Stimulated activated CD4-positive, alpha-beta T cell treated with anti-CD3 and anti-CD28 coated beads, Interleukin-15, amount 100 ng/mL, for 1 hour (primary cell): ENCODE measurements around the gene TBX2.

ENCODE experiments used
- DNase-seq, 2 donors: peaks; one replicate each; pipeline ENCODE4 v3.0.0-alpha.2; 2020; ENCODE audit warnings: low read depth in 1 of 2, low spot score in 1 of 2

Gene TBX2

DNA sequence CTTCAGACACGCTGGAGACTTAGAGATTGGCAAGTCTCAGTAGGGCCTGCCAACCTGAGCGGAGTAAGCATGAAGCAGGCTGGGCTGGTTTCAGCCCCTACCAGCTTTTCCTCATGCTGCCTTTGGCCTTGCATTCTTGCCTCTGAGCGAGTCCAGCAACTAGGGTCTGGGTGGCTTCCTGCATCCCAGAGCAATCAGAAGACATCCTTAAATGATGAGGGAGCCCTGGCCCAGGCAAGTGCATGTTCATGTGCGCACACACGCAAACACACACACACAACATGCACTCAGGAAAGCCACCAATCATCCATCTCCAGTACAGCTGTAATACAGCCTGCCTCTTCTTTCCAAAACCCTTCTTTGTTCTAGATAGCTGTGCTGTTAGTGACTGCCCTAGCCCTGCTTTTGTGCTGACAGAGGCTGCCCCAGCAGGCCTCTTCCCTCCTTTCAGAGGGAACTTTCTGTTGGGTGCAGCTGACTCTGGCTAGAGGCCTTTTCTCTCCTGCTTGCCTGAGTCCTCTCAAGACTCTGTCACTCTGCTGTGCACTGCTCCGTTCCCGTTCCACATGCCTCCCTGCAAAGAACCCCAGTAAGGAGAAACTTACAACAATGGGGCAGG lies 30.7 kb upstream of the TBX2 start:
- no peak for DNase-seq

- no peak for DNase-seq
Measured at GRCh38 chr17:61369751-61370150, 29.9 kb upstream of the TBX2 start.

DNA sequence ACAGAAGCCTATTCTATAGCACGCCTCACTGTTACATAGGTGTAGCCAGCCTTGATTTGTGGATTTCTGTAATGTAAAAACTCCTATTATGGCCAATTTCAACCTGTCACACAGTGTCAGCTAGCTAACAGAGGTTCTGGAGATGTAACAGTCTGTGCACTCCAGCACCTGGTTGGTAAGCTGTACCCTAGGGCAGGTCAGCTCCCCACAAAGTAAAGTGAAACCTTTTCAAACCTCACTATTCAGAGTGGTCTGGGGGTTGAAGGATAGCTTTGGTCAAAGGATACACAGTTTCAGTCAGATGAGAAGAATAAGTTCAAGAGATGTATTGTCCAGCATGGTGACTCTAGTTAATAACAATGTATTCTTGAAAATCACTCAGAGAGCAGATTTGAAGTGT lies 28.5 kb upstream of the TBX2 start:
- no peak for DNase-seq

GRCh38 chr17:61371606-61372005 lies 28.0 kb upstream of the TBX2 start:
- DNase-seq = no peak

- no peak for DNase-seq
Measured at GRCh38 chr17:61372436-61372835, 27.2 kb upstream of the TBX2 start.

- DNase-seq = no peak
Measured at GRCh38 chr17:61376931-61377838, 22.5 kb upstream of the TBX2 start.

- no peak for DNase-seq
Measured at GRCh38 chr17:61378658-61379456, 20.8 kb upstream of the TBX2 start.

DNA sequence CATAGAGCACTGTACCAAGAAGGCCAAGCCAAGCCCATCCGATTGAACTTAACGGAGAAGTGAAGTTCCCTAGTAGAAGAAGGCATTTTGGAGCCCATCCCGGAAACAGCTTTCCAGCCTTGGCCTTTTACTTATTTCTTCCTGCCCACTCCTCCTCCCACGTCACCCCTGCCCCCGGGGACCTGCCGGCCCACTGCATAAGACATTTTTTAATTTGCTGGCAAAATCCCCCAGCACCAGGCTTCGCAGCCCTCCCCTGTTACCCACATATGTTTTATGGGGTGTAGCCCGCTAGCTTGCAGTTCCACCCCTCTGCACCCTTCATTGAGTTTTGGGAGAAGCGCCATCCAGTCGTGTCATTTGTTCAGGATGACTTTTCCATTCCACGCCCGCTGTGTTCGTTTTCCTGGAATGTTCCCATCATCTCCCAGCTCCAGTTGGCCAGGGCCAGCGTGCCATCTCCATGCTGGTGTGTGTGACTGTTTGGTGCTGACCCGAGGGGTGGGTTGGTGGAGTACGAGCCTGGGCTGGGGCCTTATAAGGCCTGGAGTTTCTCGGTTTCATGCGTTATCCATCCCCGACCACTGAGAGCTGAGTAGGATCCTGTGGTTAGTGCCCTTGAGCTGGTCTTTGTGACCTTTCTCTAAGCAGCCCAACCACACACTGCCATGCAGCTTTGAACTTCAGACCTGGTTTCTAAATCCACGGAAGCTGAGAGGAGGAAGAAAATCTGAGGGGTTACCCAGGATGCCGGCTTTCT lies 20.0 kb upstream of the TBX2 start:
- no peak for DNase-seq

DNA sequence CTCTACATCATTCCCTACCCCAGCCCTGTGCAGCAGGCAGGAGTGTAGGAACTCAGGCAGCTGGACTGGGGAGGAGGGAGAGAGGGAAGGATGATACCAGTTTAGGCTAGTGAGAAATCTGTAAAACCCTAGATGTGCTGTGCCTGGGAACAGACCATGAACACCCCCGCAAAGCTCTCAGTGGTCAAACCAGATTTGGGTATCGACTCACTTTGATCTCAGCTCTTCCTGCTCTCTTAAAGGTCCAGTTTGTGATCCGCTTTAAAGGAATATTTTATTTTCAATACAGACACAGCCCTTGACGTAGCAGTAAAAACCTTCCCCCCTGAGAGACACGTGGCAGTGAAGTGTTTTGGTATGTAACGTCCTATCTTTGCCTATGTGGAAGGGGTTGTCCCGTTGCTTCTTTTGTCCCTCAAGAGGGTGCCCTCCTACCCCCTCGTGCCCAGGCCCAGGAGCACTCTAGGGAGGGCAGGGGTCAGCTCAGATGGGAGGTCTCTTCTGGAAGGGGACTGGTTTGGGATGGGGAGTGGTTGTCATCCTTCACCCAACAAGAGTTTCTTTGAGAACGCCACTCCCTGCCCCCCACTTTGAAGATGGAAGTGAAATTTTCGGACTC lies 19.3 kb upstream of the TBX2 start:
- no peak for DNase-seq

- DNase-seq = no peak
Measured at GRCh38 chr17:61380836-61381525, 18.7 kb upstream of the TBX2 start.

GRCh38 chr17:61381537-61381936 lies 18.1 kb upstream of the TBX2 start:
- no peak for DNase-seq

GRCh38 chr17:61382796-61383688 lies 16.6 kb upstream of the TBX2 start:
- DNase-seq = no peak

DNA sequence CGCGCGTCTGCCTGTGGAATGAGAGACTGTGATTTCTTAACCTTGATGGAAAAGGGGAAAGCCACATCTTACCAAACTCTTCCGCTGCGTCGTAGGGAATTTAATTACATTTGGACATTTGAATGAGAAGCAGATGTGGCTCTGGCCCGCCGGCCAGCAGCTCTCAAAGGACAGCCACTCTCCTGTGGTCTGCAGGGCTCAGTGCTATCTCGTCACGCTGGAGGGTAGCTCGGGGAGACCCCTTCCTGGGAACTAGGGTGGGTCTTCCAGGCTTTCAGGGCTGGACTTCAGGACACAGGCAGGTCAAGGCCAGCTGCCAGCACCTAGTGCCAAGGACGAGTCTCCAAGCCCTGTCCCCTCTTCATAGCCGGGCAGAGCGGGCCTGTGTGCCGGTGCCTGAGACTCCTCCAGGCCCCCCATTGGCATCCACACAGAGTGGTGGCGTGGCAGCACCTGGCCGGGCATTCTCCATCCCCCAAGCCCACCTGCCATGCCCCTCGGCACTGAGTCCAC lies 15.9 kb upstream of the TBX2 start:
- no peak for DNase-seq

GRCh38 chr17:61384354-61384691 lies 15.3 kb upstream of the TBX2 start:
- no peak for DNase-seq

- DNase-seq = no peak
Measured at GRCh38 chr17:61384692-61385576, 14.7 kb upstream of the TBX2 start.

DNA sequence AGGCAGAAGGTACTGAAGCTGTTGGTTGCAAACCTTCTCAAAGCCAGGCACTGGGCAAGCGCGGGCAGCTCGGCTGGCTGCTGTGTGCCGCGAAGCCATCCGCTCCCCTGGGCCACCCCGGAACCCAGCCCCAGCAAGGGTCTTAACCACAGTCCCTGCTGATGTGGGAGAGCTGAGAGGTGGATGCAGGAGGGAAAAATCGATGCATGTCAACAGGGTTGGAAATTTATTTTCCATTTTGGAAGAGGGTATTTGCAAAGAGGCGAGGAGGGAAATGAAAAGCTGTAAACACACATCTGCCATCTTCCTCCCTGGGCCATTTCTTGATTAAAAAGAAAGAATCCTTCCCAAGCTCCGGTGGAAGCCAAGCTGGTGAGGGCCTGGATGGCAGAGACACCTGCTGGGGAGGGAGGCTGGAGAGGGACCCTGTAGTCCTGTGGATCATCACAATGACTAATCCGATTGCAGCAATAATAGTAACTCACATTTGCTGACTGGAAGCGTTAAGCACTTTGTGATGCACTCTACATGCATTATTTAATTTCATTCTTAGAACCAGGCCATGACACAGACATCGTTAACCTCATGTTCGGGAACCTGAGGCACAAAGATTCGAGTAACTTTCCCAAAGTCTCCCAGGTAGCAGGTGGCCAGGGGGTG lies 13.9 kb upstream of the TBX2 start:
- no peak for DNase-seq

DNA sequence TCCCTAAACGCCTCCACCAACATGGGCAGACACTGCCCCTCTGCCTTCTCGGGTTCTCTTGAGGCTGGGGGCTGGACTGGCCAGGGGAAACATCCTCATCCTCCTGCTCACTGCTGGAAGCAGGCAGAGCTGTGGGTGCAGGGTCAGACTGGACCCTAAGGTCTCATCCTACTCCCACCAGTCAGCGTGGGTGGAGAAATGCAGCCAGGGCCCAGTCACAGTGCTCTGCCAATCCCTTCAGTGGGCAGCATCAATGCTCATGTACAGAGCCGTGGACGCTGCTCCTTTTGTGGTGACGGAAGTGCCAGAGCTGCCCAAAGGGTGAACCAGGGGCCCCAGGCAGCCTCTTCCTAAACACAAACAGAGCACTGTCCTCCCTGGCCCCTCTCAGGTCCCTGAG lies 13.4 kb upstream of the TBX2 start:
- no peak for DNase-seq
